ENCODE measurements around the gene TMEM214.
A peak's percentile ranks its signal among the peaks of the same experiment; 100 is the strongest.

TMEM214 gene

DNA sequence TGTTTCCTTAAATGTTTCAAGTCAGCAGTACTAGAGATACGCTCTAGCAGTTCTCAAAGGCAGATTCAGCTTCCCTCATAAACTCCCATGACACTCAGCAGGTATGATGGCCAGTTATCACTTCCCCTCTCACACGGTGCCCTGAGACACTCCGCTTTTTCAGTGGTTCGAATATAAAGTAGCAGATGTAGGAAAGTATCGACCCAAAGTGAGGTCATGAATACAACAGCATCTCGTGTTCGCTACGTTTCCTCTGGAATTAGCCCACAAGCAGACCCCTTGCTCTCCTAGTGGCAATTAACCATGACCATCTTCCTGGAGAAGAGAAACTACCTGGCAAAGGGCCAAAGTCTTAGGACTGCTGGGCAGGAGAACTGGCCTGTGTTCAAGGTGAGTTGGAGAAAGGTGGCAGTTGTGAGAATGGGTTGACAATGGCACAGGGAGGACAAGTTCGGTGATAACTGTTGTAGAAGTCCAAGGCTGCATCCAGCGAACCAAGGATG is 9.4 kb downstream of the TMEM214 start:
- DNase-seq, result peak; percentile 56

DNA sequence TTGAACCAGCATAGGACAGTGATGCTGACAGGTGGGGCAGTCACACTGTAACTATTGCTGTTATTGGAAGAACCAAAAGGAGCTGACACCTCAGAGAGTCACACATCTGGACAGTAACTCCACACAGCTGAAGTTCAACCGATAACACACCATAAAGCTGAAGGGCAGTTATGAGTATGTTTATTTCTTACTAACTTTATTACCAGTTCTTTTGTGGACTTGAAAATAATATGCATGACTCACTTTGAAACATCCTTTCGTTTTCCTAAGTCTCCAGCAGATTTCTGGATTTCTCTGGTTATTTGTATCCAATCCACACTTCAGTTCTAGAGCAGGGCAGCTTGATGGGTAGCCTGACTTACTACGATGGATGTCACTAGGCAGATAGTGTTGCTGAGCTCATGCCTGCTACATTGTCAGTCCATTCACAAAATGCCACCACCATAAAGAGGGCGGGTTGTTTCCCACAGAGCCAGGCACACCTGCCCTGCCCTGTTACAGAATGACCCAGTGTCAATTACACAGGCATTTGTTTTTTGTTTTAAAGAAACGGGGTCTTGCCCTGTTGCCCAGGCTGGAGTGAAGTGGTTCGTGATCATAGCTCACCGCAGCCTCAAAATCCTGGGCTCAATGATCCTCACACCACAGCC is 10.3 kb downstream of the TMEM214 start:
- no peak for DNase-seq

- no peak for DNase-seq
These were observed 16.9 kb downstream of the TMEM214 start for GRCh38 chr2:27049422-27050280.

GRCh38 chr2:27050281-27050995 is 17.7 kb downstream of the TMEM214 start:
- DNase-seq, result peak; percentile 97

DNA sequence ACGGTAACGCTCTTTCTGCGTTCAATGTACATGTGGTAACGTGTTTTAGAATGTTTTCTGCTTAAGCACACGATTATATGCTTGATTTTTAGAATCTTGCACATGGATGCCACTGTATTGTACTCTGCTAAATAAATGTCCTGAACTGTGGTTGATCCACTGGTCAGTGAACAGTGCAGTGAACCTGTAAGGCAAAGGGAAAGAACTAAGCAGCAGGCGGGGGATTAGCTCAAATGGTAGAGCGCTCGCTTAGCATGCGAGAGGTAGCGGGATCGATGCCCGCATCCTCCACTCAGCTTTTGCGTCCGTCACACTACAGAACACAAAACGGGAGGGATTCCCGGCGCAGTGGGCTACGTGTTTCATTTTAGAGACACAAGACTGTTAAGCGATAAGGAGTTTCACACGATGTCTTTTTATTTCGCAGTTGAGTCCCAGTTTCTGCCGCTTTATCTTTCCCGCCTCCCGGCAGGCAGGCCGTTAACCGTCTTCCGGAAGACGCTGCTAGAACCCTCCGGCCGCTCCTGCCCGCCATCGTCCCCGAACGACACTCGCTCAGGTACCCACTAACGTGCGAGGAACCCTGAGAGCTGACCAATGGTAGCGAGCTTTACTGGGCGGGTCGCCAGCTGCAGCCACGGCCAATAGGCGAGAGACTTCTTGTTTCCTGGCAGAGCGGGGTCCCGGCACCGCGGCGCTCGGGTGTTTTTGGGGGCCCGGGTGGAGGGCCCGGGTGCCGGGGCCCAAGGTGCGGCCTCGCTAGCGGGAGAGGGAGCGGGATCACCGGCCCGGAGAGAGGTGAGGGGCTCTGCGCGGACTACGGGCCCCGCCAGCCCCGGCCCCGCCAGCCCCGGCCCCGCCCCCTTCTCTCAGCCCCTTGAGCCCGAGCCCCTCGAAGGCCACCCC is 18.5 kb downstream of the TMEM214 start, which contains the start of gene AGBL5:
Gene AGBL5, plus strand, starts transcription at position 673 of the 906 bp plus-strand sequence. CDS start 1,291 bp downstream, outside the sequence.
- DNase-seq, result peak; percentile 97

DNA sequence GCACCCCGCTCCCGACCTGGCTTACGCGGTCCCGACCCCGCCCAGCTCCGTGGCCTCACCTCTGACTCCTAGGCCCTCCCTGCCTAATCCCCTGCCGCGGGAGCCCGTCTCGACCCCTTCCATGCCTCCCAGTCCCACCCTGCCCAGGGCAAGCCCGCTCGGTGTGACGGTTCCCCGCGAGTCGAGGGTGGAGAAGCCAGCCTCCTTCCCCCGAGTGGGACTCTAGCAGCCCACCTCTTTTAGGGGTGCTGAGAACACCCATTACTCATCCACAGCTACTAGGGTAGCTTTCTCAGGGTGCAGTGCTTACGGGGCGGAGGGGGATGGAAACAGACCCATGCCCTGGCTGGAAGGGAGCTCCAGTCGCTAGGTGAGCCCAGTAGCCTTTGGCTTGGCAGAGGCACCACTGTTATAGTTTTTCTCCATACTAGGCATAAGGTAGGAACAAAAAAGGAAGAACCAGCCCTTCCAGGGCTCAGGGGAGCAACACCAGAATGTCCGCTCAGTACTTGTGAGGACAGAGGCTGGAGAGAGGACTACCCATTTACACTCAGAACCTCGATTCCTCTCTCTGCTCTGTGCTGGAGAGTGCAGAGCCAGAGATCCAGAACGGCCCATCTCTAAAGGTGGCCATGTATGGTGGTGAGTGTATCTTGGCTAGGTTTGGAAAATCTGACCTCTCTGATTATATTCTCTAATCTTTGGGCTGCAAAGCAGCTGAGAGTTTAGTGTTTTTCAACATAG is 19.3 kb downstream of the TMEM214 start:
- peak; percentile 12 for DNase-seq

DNA sequence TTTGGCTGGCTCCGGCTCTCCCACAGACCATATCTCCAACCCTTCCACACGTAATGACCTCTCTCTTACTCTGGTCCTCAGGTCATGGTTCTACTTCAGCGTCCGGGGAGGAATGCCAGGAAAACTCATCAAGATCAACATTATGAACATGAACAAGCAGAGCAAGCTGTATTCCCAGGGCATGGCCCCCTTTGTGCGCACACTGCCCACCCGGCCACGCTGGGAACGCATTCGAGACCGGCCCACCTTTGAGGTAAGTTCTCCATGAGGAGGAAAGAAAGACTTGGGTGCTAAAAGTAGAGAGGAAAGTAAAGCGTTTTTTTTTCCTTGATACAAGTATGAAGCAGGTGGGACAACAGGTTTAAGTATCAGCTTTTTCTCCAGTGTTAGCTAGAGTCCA is 20.6 kb downstream of the TMEM214 start:
- DNase-seq, result no peak

- no peak for DNase-seq
These were observed 21.0 kb downstream of the TMEM214 start for GRCh38 chr2:27053776-27054175.

GRCh38 chr2:27054721-27055120 is 22.0 kb downstream of the TMEM214 start:
- no peak for DNase-seq

DNA sequence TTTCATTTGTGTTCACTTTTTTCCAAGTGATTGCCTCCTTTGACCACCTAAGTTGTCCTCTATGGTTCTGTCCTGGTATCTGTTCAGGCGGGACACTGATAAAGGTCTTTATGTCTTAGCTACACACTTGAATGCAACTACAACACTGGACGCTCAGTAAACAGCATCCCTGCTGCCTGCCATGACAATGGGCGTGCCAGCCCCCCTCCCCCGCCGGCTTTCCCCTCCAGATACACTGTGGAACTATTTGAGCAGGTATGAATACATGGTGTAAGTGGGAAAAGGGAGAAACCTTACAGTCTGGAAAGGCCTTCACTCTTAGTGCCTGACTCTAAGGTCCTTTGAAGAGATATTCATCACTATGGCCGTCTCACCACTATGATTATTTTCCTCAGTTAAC is 24.4 kb downstream of the TMEM214 start:
- no peak for DNase-seq

DNA sequence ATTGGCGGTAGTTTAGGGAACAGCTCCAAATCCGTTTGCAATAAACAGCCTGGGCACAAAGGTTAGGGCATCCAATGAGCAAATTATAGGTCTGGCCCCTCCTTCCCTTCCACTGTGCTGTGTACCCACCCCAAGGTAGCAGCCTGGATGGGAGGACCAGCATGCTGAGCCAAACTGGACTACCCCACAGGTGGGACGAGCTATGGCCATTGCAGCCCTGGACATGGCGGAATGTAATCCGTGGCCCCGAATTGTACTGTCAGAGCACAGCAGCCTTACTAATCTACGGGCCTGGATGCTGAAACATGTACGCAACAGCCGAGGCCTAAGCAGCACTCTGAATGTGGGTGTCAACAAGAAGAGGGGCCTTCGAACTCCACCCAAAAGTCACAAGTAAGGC is 25.4 kb downstream of the TMEM214 start:
- no peak for DNase-seq

- DNase-seq, result no peak
These were observed 26.5 kb downstream of the TMEM214 start for GRCh38 chr2:27059141-27059820.

DNA sequence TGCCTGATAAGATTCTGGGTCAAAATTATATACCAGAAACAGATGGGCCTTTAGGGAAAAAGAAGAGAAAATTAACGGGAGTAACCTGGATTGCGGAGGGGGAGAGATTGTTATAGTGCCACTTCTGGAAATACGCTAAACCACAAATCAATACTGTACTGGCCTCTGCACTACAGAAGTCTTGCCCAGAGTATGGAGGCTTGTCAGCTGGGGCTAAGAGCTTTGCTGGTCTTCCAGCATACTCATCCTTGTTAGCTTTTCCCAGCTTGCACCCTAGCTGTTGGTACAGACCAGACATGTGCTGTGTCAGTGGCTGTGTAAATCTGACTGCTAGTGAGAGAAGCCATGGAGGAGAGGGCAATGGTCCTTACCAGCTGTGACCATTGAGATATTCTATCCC is 27.6 kb downstream of the TMEM214 start:
- peak; percentile 67 for DNase-seq

DNA sequence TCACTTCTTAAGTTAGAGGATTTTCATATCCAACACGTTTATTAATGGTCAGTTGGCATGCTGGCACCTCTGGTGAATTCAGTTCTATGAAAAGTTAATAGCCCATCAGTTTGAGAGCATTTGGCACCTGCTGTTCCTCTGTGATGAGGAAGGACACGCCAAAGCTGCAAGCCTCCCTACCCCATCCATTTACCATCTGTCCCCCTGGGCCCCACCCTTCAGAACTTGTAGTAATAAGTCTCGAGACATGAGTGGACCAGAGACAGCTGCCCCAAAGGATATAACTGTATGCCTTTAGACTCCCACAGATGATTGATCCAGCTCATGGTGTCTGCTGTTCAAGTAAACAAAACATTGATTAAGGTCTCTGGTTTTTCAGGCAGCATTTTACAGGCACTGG is 32.4 kb downstream of the TMEM214 start:
- no peak for DNase-seq

- DNase-seq, result no peak
These were observed 34.6 kb downstream of the TMEM214 start for GRCh38 chr2:27067385-27067784.

DNA sequence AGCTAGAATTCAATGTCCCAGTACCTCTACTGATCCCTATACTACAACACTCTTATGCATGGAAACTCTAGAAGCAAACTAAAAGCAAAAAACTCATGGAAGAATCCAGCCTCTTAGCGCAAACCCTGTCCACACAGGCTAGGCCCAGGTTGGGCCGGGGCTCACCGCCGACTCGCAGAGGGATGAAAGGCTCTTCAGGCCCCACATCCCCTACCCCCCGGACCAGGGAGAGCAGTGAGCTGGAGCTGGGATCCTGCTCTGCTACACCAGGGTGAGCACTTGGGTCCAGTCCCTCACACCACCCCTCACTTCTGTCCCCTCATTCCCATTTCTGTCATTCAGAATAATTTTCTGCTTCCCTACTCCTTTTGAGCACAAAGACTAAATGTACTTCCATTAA is 36.7 kb downstream of the TMEM214 start:
- DNase-seq, result no peak

- DNase-seq, result no peak
These were observed 37.3 kb downstream of the TMEM214 start for GRCh38 chr2:27069961-27070618.

DNA sequence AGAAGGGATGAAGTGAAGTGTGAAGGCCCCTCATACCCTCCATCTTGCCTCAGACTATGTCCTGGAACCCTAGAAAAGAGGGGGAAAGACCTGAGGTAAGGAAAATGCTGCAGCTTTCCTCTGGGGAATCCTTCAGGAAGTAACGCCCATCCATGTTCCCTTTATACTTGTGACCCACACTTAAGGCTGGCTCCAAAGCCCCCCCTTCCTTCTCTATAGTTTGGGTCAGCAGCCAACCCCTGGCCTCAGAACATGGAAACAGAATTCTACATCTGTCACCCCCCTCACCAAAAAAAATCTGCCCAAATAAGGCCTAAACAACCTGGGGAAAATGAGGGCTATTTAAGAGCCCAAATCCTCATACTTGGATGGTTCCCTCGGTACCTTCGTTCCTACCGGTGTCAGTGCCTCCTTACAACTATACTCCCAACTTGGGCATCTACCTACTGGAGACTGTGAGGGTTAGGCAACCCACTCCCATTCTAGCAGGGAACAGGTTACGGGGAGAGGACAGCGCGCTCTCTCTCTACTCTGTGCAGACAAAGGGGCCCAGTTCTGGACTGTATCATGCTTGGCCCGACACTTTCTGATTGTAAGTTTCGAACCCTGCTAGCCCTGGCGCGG is 38.0 kb downstream of the TMEM214 start:
- no peak for DNase-seq

- peak; percentile 82 for DNase-seq
These were observed 38.7 kb downstream of the TMEM214 start, which contains the start of gene OST4 for GRCh38 chr2:27071277-27071989. Gene OST4 (minus strand): TSS chr2:27071654.
